ENCODE measurements around the gene CSTPP1.
"Not testable (repeated sequence)": the region's sequence is repeated elsewhere in the genome, so short reads cannot be mapped to it uniquely, and the experiment has no call there.

Gene CSTPP1

GRCh38 chr11:47071341-47071740 is 134.8 kb downstream of the CSTPP1 start:
- Histone ChIP-seq H3K36me3 (ENCODE audit: control insufficient read depth in 1 of 2, insufficient read depth in 2 of 2, low read length in 2 of 2) (no peaks in the 10 kb centered on the region), H4K12ac (ENCODE audit: low read depth, low read length) (no peak overlapping the region), H2BK5ac (ENCODE audit: low read depth, low read length, poor library complexity) (no peak overlapping the region), H3K4me3 (ENCODE audit: low read depth, low read length) (no peak overlapping the region), H3K14ac (ENCODE audit: low read length) (no peak overlapping the region), H3K27ac (ENCODE audit: low read depth, low read length) (no peak overlapping the region), H3K79me1 (ENCODE audit: low read length) (no peaks in the 10 kb centered on the region), H2AK5ac (ENCODE audit: low read length) (no peak overlapping the region), H2BK120ac (ENCODE audit: insufficient read depth, low read length, poor library complexity) (no peak overlapping the region), H4K8ac (ENCODE audit: low read depth, low read length) (no peak overlapping the region), H3K4ac (ENCODE audit: low read depth, low read length) (no peak overlapping the region), H3K23ac (ENCODE audit: low read length) (no peak overlapping the region), H2AFZ (ENCODE audit: insufficient read depth, low read length, poor library complexity) (no peak overlapping the region), H3K4me1 (ENCODE audit: control insufficient read depth in 1 of 2, insufficient read depth in 2 of 2, low read length in 2 of 2) (peaks cover 4 to 6% of the 10 kb centered on the region in 2 experiments), H4K91ac (ENCODE audit: low read depth, low read length) (no peak overlapping the region), H2BK12ac (ENCODE audit: low read length) (no peak overlapping the region), H3K4me2 (ENCODE audit: low read length) (no peak overlapping the region), H3K79me2 (ENCODE audit: control insufficient read depth, insufficient read depth, low read length, poor library complexity) (no peaks in the 10 kb centered on the region), H3K18ac (ENCODE audit: low read length) (no peak overlapping the region), H3K9ac (ENCODE audit: low read length) (no peak overlapping the region), H3K27me3 (ENCODE audit: insufficient read depth, low read length) (no peaks in the 10 kb centered on the region), H3K9me3 (ENCODE audit: insufficient read depth, low read depth, low read length) (no peaks in the 10 kb centered on the region)
- no CpG with 5 or more reads among the region's 3 CpGs for WGBS (ENCODE audit: extremely low coverage, insufficient coverage, insufficient read length)
- no peak for DNase-seq

DNA sequence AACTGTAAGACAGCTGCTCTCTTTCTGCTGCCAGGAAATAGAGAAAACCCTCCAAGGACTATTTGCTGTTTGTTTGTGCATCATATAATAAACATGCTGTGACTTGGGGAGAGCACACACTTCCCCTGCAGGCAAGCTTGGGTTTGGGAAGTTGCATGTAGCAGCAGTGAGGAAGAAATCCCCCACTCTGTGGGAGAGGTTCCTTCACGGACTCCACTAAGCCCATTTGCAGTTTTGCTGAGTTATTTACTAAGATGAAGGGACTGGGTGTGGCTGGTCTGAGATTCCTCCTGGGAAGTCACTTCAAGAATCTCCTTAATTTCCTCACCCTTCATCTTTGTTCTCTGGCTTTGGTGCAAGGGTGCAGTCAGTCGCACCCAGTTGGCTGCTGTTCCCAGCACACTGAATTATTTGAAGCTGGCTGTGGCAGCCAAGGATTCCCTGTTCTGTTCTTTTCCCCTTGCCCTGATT is 135.3 kb downstream of the CSTPP1 start:
- H2BK120ac ChIP-seq (ENCODE audit: insufficient read depth, low read length, poor library complexity), result no peak overlapping the region
- WGBS (ENCODE audit: extremely low coverage, insufficient coverage, insufficient read length), result no CpG with 5 or more reads among the region's 2 CpGs
- H3K4me1 ChIP-seq (ENCODE audit: control insufficient read depth in 1 of 2, insufficient read depth in 2 of 2, low read length in 2 of 2), result peaks cover 4 to 6% of the 10 kb centered on the region in 2 experiments

DNA sequence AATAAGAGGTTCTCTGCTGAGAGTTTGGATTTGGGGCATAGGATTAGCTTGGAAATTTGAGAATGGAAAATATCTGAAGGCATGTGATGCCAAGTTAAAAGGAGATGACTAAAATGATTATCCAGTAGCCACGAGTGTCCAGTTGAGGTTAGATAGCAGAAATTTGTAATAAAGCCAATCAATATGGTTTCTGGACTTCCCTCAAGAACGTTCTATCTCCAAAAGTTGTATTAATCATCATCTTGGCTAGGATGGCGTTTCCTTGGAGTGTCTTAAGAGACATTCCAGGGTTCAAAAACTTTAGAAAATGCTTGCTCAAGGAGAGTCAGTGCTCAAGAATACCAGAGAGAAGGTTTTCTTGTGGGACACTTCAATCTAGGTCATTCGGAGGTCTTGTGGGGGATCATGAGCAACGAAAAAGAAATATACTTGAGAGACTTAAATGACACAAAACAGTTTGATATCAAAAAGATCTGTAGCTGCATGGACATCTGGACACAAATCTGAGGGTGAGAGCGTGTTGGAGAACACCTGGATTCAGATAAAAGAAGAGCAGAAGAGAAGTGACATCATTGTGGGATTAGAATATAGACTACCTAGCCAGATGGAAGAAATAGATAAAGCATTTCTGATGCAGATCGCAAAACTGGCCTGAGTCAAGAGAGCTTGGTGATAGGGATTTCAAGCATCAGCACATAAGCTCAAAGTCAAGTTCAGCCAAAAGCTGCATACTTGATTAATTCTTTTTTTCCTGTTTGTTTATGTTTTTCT is 142.4 kb downstream of the CSTPP1 start:
- Histone ChIP-seq H2AFZ (ENCODE audit: insufficient read depth, low read length, poor library complexity) (no peak overlapping the region), H3K4me3 (ENCODE audit: low read depth, low read length) (no peak overlapping the region), H4K91ac (ENCODE audit: low read depth, low read length) (no peak overlapping the region), H4K12ac (ENCODE audit: low read depth, low read length) (no peak overlapping the region), H2AK5ac (ENCODE audit: low read length) (no peak overlapping the region), H2BK120ac (ENCODE audit: insufficient read depth, low read length, poor library complexity) (no peak overlapping the region), H3K23ac (ENCODE audit: low read length) (no peak overlapping the region), H3K4ac (ENCODE audit: low read depth, low read length) (no peak overlapping the region), H3K36me3 (ENCODE audit: control insufficient read depth in 1 of 2, insufficient read depth in 2 of 2, low read length in 2 of 2) (peaks cover 0 to 1% of the 10 kb centered on the region in 2 experiments), H3K4me1 (ENCODE audit: control insufficient read depth in 1 of 2, insufficient read depth in 2 of 2, low read length in 2 of 2) (no peaks in the 10 kb centered on the region), H3K9me3 (ENCODE audit: insufficient read depth, low read depth, low read length) (no peaks in the 10 kb centered on the region), H3K14ac (ENCODE audit: low read length) (no peak overlapping the region), H3K27me3 (ENCODE audit: insufficient read depth, low read length) (no peaks in the 10 kb centered on the region), H3K79me2 (ENCODE audit: control insufficient read depth, insufficient read depth, low read length, poor library complexity) (no peaks in the 10 kb centered on the region), H3K27ac (ENCODE audit: low read depth, low read length) (no peak overlapping the region), H3K79me1 (ENCODE audit: low read length) (no peaks in the 10 kb centered on the region), H4K8ac (ENCODE audit: low read depth, low read length) (no peak overlapping the region), H3K18ac (ENCODE audit: low read length) (no peak overlapping the region), H2BK12ac (ENCODE audit: low read length) (no peak overlapping the region), H3K4me2 (ENCODE audit: low read length) (no peak overlapping the region), H3K9ac (ENCODE audit: low read length) (no peak overlapping the region), H2BK5ac (ENCODE audit: low read depth, low read length, poor library complexity) (no peak overlapping the region)
- WGBS (ENCODE audit: extremely low coverage, insufficient coverage, insufficient read length), result no CpG with 5 or more reads among the region's 7 CpGs
- DNase-seq, result no peak

More for the DNA sequence above, 135.3 kb downstream of the CSTPP1 start:
- no peak overlapping the region for H3K4me2 ChIP-seq (ENCODE audit: low read length)
- H3K4me3 ChIP-seq (ENCODE audit: low read depth, low read length), result no peak overlapping the region
- H3K27me3 ChIP-seq (ENCODE audit: insufficient read depth, low read length), result no peaks in the 10 kb centered on the region
- no peaks in the 10 kb centered on the region for H3K36me3 ChIP-seq (ENCODE audit: control insufficient read depth in 1 of 2, insufficient read depth in 2 of 2, low read length in 2 of 2)
- no peaks in the 10 kb centered on the region for H3K79me1 ChIP-seq (ENCODE audit: low read length)
- H3K23ac ChIP-seq (ENCODE audit: low read length), result no peak overlapping the region
- no peak overlapping the region for H4K91ac ChIP-seq (ENCODE audit: low read depth, low read length)
- H3K14ac ChIP-seq (ENCODE audit: low read length), result no peak overlapping the region
- H4K12ac ChIP-seq (ENCODE audit: low read depth, low read length), result no peak overlapping the region
- H2AFZ ChIP-seq (ENCODE audit: insufficient read depth, low read length, poor library complexity), result no peak overlapping the region
- H3K79me2 ChIP-seq (ENCODE audit: control insufficient read depth, insufficient read depth, low read length, poor library complexity), result no peaks in the 10 kb centered on the region
- no peak overlapping the region for H2BK5ac ChIP-seq (ENCODE audit: low read depth, low read length, poor library complexity)
- no peaks in the 10 kb centered on the region for H3K9me3 ChIP-seq (ENCODE audit: insufficient read depth, low read depth, low read length)
- H3K9ac ChIP-seq (ENCODE audit: low read length), result no peak overlapping the region
- H2BK12ac ChIP-seq (ENCODE audit: low read length), result no peak overlapping the region
- H3K18ac ChIP-seq (ENCODE audit: low read length), result no peak overlapping the region
- H2AK5ac ChIP-seq (ENCODE audit: low read length), result no peak overlapping the region
- DNase-seq, result no peak
- no peak overlapping the region for H4K8ac ChIP-seq (ENCODE audit: low read depth, low read length)
- H3K27ac ChIP-seq (ENCODE audit: low read depth, low read length), result no peak overlapping the region
- no peak overlapping the region for H3K4ac ChIP-seq (ENCODE audit: low read depth, low read length)

GRCh38 chr11:47080775-47081174 is 144.2 kb downstream of the CSTPP1 start:
- H3K4ac ChIP-seq (ENCODE audit: low read depth, low read length); H3K36me3 ChIP-seq (ENCODE audit: control insufficient read depth in 1 of 2, insufficient read depth in 2 of 2, low read length in 2 of 2); H2BK12ac ChIP-seq (ENCODE audit: low read length); H3K9me3 ChIP-seq (ENCODE audit: insufficient read depth, low read depth, low read length); H3K14ac ChIP-seq (ENCODE audit: low read length); H3K18ac ChIP-seq (ENCODE audit: low read length); H3K27ac ChIP-seq (ENCODE audit: low read depth, low read length); H2BK5ac ChIP-seq (ENCODE audit: low read depth, low read length, poor library complexity); H2BK120ac ChIP-seq (ENCODE audit: insufficient read depth, low read length, poor library complexity); H3K79me1 ChIP-seq (ENCODE audit: low read length); H3K4me1 ChIP-seq (ENCODE audit: control insufficient read depth in 1 of 2, insufficient read depth in 2 of 2, low read length in 2 of 2); H4K12ac ChIP-seq (ENCODE audit: low read depth, low read length); H3K4me3 ChIP-seq (ENCODE audit: low read depth, low read length); H3K27me3 ChIP-seq (ENCODE audit: insufficient read depth, low read length); H3K9ac ChIP-seq (ENCODE audit: low read length); H4K8ac ChIP-seq (ENCODE audit: low read depth, low read length); H3K79me2 ChIP-seq (ENCODE audit: control insufficient read depth, insufficient read depth, low read length, poor library complexity); H2AK5ac ChIP-seq (ENCODE audit: low read length); H3K23ac ChIP-seq (ENCODE audit: low read length); H3K4me2 ChIP-seq (ENCODE audit: low read length); H4K91ac ChIP-seq (ENCODE audit: low read depth, low read length); DNase-seq; H2AFZ ChIP-seq (ENCODE audit: insufficient read depth, low read length, poor library complexity): not testable (repeated sequence)
- WGBS (ENCODE audit: extremely low coverage, insufficient coverage, insufficient read length), result no CpG with 5 or more reads among the region's 1 CpG
